IMR-90 (cell line): ENCODE results near the gene BMERB1.

Experiments used
- BHLHE40 ChIP-seq: fragments of 150-350 bp; IDR thresholded peaks from 2 replicates; pipeline ENCODE4 v1.6.1; 2016; ENCODE audit warnings: mild to moderate bottlenecking, low read depth, low read length
- CEBPB ChIP-seq: IDR thresholded peaks from 2 replicates; pipeline ENCODE4 v1.6.1; 2012; ENCODE audit warnings: low read depth, low read length, improper control_type of control experiment
- CTCF ChIP-seq: conservative IDR thresholded peaks from 2 replicates; pipeline ENCODE4 v1.5.1; 2012; ENCODE audit warnings: mild to moderate bottlenecking, low read depth, low read length, improper control_type of control experiment
- FOS ChIP-seq: fragments of 150-350 bp; IDR thresholded peaks from 2 replicates; pipeline ENCODE4 v1.6.1; 2016; ENCODE audit warnings: low read depth, low read length
- MAFK ChIP-seq: IDR thresholded peaks from 2 replicates; pipeline ENCODE4 v1.6.1; 2012; ENCODE audit warnings: low read depth, low read length, improper control_type of control experiment
- MAZ ChIP-seq: IDR thresholded peaks from 2 replicates; pipeline ENCODE4 v1.6.1; 2012; ENCODE audit warnings: low read depth, mild to moderate bottlenecking, low read length, improper control_type of control experiment, moderate library complexity, borderline replicate concordance
- MXI1 ChIP-seq: IDR thresholded peaks from 2 replicates; pipeline ENCODE4 v1.6.1; 2012; ENCODE audit warnings: low read depth, mild to moderate bottlenecking, low read length, moderate library complexity, borderline replicate concordance
- NFE2L2 ChIP-seq: fragments of 150-350 bp; IDR thresholded peaks from 2 replicates; pipeline ENCODE4 v1.6.1; 2016; ENCODE audit warnings: low read depth, mild to moderate bottlenecking, low read length
- POLR2A ChIP-seq: IDR thresholded peaks from 2 replicates; pipeline ENCODE4 v1.6.1; 2012; ENCODE audit warnings: mild to moderate bottlenecking, low read depth, low read length
- RAD21 ChIP-seq: IDR thresholded peaks from 2 replicates; pipeline ENCODE4 v1.6.1; 2012; ENCODE audit warnings: low read length, improper control_type of control experiment
- RCOR1 ChIP-seq: IDR thresholded peaks from 2 replicates; pipeline ENCODE4 v1.6.1; 2012; ENCODE audit warnings: mild to moderate bottlenecking, low read length, improper control_type of control experiment; ENCODE audit not compliant: insufficient replicate concordance
- RFX5 ChIP-seq: IDR thresholded peaks from 2 replicates; pipeline ENCODE4 v1.8.0; 2012; ENCODE audit warnings: low read depth, mild to moderate bottlenecking, low read length, moderate library complexity
- SMC3 ChIP-seq: fragments of 150-350 bp; IDR thresholded peaks from 2 replicates; pipeline ENCODE4 v1.6.1; 2016; ENCODE audit warnings: low read depth, mild to moderate bottlenecking, antibody characterized with exemption, low read length, moderate library complexity
- USF2 ChIP-seq: fragments of 150-350 bp; IDR thresholded peaks from 2 replicates; pipeline ENCODE4 v1.6.1; 2017; ENCODE audit warnings: mild to moderate bottlenecking, antibody characterized with exemption, low read length, low read depth

- TF ChIP-seq SMC3 (no peak), CTCF (no peak), FOS (no peak), BHLHE40 (no peak), POLR2A (no peak), MAFK (no peak), RAD21 (no peak), USF2 (no peak), RCOR1 (no peak), NFE2L2 (no peak), CEBPB (no peak), RFX5 (no peak), MAZ (no peak), MXI1 (no peak)
These were observed 149.1 kb downstream of the BMERB1 start for GRCh38 chr16:15583526-15583925.
